B cell (primary cell): ENCODE data around the gene SHMT1. TPM values are rescaled to one million over a fixed set of nuclear protein-coding genes. Genes with fewer than 3 reads are reported as not detected.

Experiments
- ATAC-seq: fragments of 200-7000 bp; cut with Tn5 transposase; one replicate; pipeline ENCODE4 v1.10.0; 2021; ENCODE audit warnings: low read depth, mild to moderate bottlenecking, moderate number of reproducible peaks, moderate library complexity
- CTCF ChIA-PET: fragments of 350-600 bp; sonication (Branson Sonifier 250); formaldehyde crosslinking; loops from one replicate; lab custom pipeline; 2021; ENCODE audit warnings: antibody characterized with exemption, inconsistent platforms; lab: Charles Lee
- POLR2A ChIA-PET: fragments of 350-600 bp; sonication (Branson Sonifier 250); formaldehyde crosslinking; loops from one replicate; lab custom pipeline; 2021; ENCODE audit warnings: antibody characterized with exemption; lab: Charles Lee
- DNase-seq: peaks from one replicate; pipeline ENCODE4 v3.0.0; 2013
- H2AFZ ChIP-seq: 2 replicates; pipeline ENCODE4 v1.6.1; 2012; ENCODE audit warnings: mild to moderate bottlenecking, low read depth, low read length; ENCODE audit not compliant: insufficient read depth, poor library complexity, severe bottlenecking
- H3K27ac ChIP-seq, 2 donors: 1 replicate in 1 of 2; 2 replicates in 1 of 2; pipeline ENCODE4 v1.5.1; 2012 to 2013; ENCODE audit warnings: low read length in 2 of 2, mild to moderate bottlenecking in 2 of 2, moderate library complexity in 1 of 2
- H3K27me3 ChIP-seq, 4 experiments: fragments of 200-600 bp in 1 of 4; sonication (generic) in 1 of 4; replicated peaks in 1 of 4; 1 replicate in 2 of 4; 2 replicates in 2 of 4; pipeline versions ENCODE4 v1.6.1 to v1.7.0; 2013 to 2016; ENCODE audit warnings: low read length in 3 of 4, mild to moderate bottlenecking in 2 of 4, mixed read lengths in 1 of 4, moderate library complexity in 1 of 4; ENCODE audit not compliant: insufficient read depth in 4 of 4, control insufficient read depth in 3 of 4; ENCODE audit errors: control extremely low read depth in 1 of 4
- H3K36me3 ChIP-seq, 2 experiments: replicated peaks in 1 of 2; 1 replicate in 1 of 2; 2 replicates in 1 of 2; pipeline versions ENCODE4 v1.6.1 to v1.7.1; 2013; ENCODE audit warnings: low read length in 1 of 2; ENCODE audit not compliant: insufficient read depth in 2 of 2, control insufficient read depth in 1 of 2; ENCODE audit errors: control extremely low read depth in 1 of 2, extremely low read depth in 1 of 2
- H3K4me1 ChIP-seq, 2 donors: fragments of 200-600 bp in 1 of 2; sonication (generic) in 1 of 2; 1 replicate in 1 of 2; 2 replicates in 1 of 2; pipeline versions ENCODE4 v1.5.1 to v1.6.1; 2013 to 2017; ENCODE audit warnings: low read length in 2 of 2; ENCODE audit not compliant: control insufficient read depth in 2 of 2, insufficient read depth in 2 of 2
- H3K4me2 ChIP-seq: replicated peaks from 2 replicates; pipeline ENCODE3; 2012; ENCODE audit warnings: mild to moderate bottlenecking, low read depth, low read length; ENCODE audit not compliant: poor library complexity, severe bottlenecking
- H3K4me3 ChIP-seq, 5 experiments: fragments of 200-600 bp in 1 of 5; sonication (generic) in 1 of 5; 1 replicate in 3 of 5; 2 replicates in 2 of 5; pipeline versions ENCODE4 v1.5.1 to v1.7.0; 2011 to 2016; ENCODE audit warnings: low read length in 4 of 5, mild to moderate bottlenecking in 4 of 5, low read depth in 2 of 5, control low read depth in 1 of 5, moderate library complexity in 1 of 5; ENCODE audit not compliant: insufficient read depth in 1 of 5; ENCODE audit errors: control extremely low read depth in 1 of 5, extremely low read depth in 1 of 5
- H3K79me2 ChIP-seq: fragments of 200-600 bp; sonication (generic); one replicate; pipeline ENCODE4 v1.6.0; 2016; ENCODE audit warnings: low read length; ENCODE audit not compliant: control insufficient read depth, insufficient read depth
- H3K9ac ChIP-seq: fragments of 200-600 bp; sonication (generic); 2 replicates; pipeline ENCODE4 v1.6.1; 2017; ENCODE audit warnings: mild to moderate bottlenecking, low read length, moderate library complexity
- H3K9me3 ChIP-seq, 3 donors: one replicate each; pipeline versions ENCODE4 v1.6.1 to v1.7.1; 2013; ENCODE audit warnings: low read length in 2 of 3; ENCODE audit not compliant: control insufficient read depth in 2 of 3, insufficient read depth in 1 of 3; ENCODE audit errors: control extremely low read depth in 1 of 3
- H4K20me1 ChIP-seq: 2 replicates; pipeline ENCODE4 v1.6.0; 2012; ENCODE audit warnings: mild to moderate bottlenecking, low read length; ENCODE audit not compliant: insufficient read depth, control insufficient read depth, poor library complexity, severe bottlenecking
- H3K27ac Mint-ChIP-seq: one replicate; pipeline ENCODE4 v1.8.0; 2021; ENCODE audit warnings: mixed read lengths
- H3K27me3 Mint-ChIP-seq: one replicate; pipeline ENCODE4 v1.8.0; 2021; ENCODE audit warnings: mixed read lengths
- H3K4me1 Mint-ChIP-seq: one replicate; pipeline ENCODE4 v1.8.0; 2021; ENCODE audit warnings: mixed read lengths
- H3K4me3 Mint-ChIP-seq: one replicate; pipeline ENCODE4 v1.8.0; 2021; ENCODE audit warnings: mixed read lengths
- H3K9me3 Mint-ChIP-seq: one replicate; pipeline ENCODE4 v1.8.0; 2022; ENCODE audit warnings: mixed read lengths; ENCODE audit not compliant: insufficient read depth
- CTCF ChIP-seq: fragments of 200-600 bp; IDR thresholded peaks from one replicate; pipeline ENCODE4 v1.8.0; 2022; ENCODE audit warnings: antibody characterized with exemption, mild to moderate bottlenecking
- EZH2 ChIP-seq: IDR thresholded peaks from 2 replicates; pipeline ENCODE4 v1.6.1; 2012; ENCODE audit warnings: borderline replicate concordance, low read depth, mild to moderate bottlenecking, moderate library complexity, low read length; ENCODE audit not compliant: insufficient read depth, poor library complexity, severe bottlenecking
- WGBS: methylation state at CpG from one replicate; pipeline ENCODE4 v1.1.5; 2013; ENCODE audit warnings: missing lambda C conversion rate; ENCODE audit not compliant: insufficient coverage; 5-methylcytosine and 5-hydroxymethylcytosine counted together
- intact Hi-C: fragments of 100-400 bp; cut with micrococcal nuclease; formaldehyde crosslinking; loops from one replicate; pipeline ENCODE4 v1.10.0; 2022
- polyA plus RNA-seq: library from polyadenylated mRNA; depleted of rRNA; stranded (reverse); fragments of >200 nt; gene quantifications from 2 replicates; pipeline ENCODE4 v1.2.3, GENCODE V29; 2012
- total RNA-seq, 2 donors: library from RNA; stranded (reverse); fragments of 120-200 nt in 1 of 2; gene quantifications; 1 replicate in 1 of 2; 2 replicates in 1 of 2; pipeline versions ENCODE4 v1.2.3 to v1.2.4, GENCODE V29; 2013 to 2022

Gene SHMT1
- total and polyA plus RNA-seq, 2 donors (not counting 1 experiment from before 2014, with no cell fraction given), result 6.9 to 23.5 TPM

DNA sequence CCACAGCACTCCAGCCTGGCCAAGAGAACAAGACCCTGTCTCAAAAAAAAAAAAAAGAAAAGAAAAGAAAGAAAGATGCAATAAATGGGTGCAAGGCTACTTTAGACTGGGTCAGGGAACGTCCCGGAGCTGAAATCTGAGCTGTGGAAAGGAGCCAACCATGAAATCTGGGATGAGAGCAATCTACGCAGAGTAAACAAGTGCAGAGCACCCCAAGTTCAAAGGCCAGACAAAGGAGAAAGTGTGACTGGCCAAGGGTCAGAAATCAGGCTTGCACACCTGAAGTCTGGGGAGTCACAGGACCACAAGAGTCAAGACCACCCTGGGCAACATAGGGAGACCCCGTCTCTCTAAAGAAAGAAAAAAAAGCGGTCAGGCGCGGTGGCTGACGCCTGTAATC is 2.8 kb downstream of the SHMT1 start:
- Mint-ChIP-seq H3K4me3 (no peak overlapping the region), H3K9me3 (no peaks in the 10 kb centered on the region), H3K27ac (no peak overlapping the region), H3K4me1 (peaks cover 14% of the 10 kb centered on the region), H3K27me3 (no peaks in the 10 kb centered on the region)
- Histone ChIP-seq H3K4me1 (peaks cover 5 to 14% of the 10 kb centered on the region in 2 donors), H3K4me2 (no peak overlapping the region), H3K9ac (no peak overlapping the region), H3K27me3 (no peaks in the 10 kb centered on the region), H3K79me2 (peaks cover 5% of the 10 kb centered on the region), H3K27ac (no peak overlapping the region), H3K9me3 (no peaks in the 10 kb centered on the region), H3K4me3 (no peak overlapping the region), H4K20me1 (no peaks in the 10 kb centered on the region), H3K36me3 (no peaks in the 10 kb centered on the region), H2AFZ (no peak overlapping the region)
- ATAC-seq, result no peak
- ChIA-PET CTCF (interaction anchor here (0.7 kb wide), 1 partner anchor 1406 kb away, joined by 4 read pairs; no protein-coding TSS in a partner anchor), POLR2A (interaction anchor here (0.7 kb wide), 1 partner anchor 12 kb away, joined by 4 read pairs; no protein-coding TSS in a partner anchor)
- intact Hi-C loops, result no loop called here
- DNase-seq, result no peak
- WGBS, result 93% methylated on average over 3 of the region's 8 CpGs
- TF ChIP-seq CTCF, result no peak
- no peak for TF ChIP-seq EZH2

- intact Hi-C loops, result no loop called here
- no peak overlapping the region for H3K4me2 ChIP-seq
- H4K20me1 ChIP-seq, result no peaks in the 10 kb centered on the region
- Mint-ChIP-seq H3K27ac (no peak overlapping the region), H3K4me3 (no peak overlapping the region), H3K27me3 (no peaks in the 10 kb centered on the region), H3K9me3 (no peaks in the 10 kb centered on the region), H3K4me1 (no peaks in the 10 kb centered on the region)
- H3K9me3 ChIP-seq, result no peaks in the 10 kb centered on the region
- H3K27me3 ChIP-seq, result no peaks in the 10 kb centered on the region
- ATAC-seq (no peak), DNase-seq (no peak)
- no peak overlapping the region for H3K27ac ChIP-seq
- H2AFZ ChIP-seq, result no peak overlapping the region
- CTCF ChIA-PET, result no interaction called here
- TF ChIP-seq EZH2 (no peak), CTCF (no peak)
- no peak overlapping the region for H3K9ac ChIP-seq
- WGBS, result 82% methylated on average over 9 of the region's 10 CpGs
- peaks cover 0 to 15% of the 10 kb centered on the region in 2 experiments for H3K36me3 ChIP-seq
- POLR2A ChIA-PET, result no interaction called here
- no peak overlapping the region for H3K4me3 ChIP-seq
- no peaks in the 10 kb centered on the region for H3K4me1 ChIP-seq
- no peaks in the 10 kb centered on the region for H3K79me2 ChIP-seq
Observed at GRCh38 chr17:18356624-18357023, 6.7 kb downstream of the SHMT1 start.
